MM.1S (cell line): ENCODE measurements around the gene TTLL9.

Experiments
- DNase-seq: peaks from one replicate; pipeline ENCODE4 v3.0.0-alpha.2; 2015
- H2AFZ ChIP-seq: fragments of 300-600 bp; sonication (generic); 2 replicates; pipeline ENCODE4 v1.6.0; 2016; ENCODE audit warnings: antibody characterized with exemption, low read length
- H3F3A ChIP-seq: fragments of 300-600 bp; sonication (generic); 2 replicates; pipeline ENCODE4 v1.6.1; 2016; ENCODE audit warnings: mild to moderate bottlenecking, antibody characterized with exemption, low read length, moderate library complexity, mixed read lengths; ENCODE audit not compliant: insufficient read depth
- H3K27ac ChIP-seq: fragments of 300-600 bp; sonication (generic); 2 replicates; pipeline ENCODE4 v1.5.1; 2016; ENCODE audit warnings: mild to moderate bottlenecking, low read length
- H3K27me3 ChIP-seq: fragments of 300-600 bp; sonication (generic); replicated peaks from 2 replicates; pipeline ENCODE4 v1.6.0; 2016; ENCODE audit warnings: low read length; ENCODE audit not compliant: insufficient read depth
- H3K36me3 ChIP-seq: fragments of 300-600 bp; sonication (generic); replicated peaks from 2 replicates; pipeline ENCODE4 v1.6.1; 2016; ENCODE audit warnings: mild to moderate bottlenecking, low read length, mixed read lengths; ENCODE audit not compliant: insufficient read depth
- H3K4me1 ChIP-seq: fragments of 300-600 bp; sonication (generic); 2 replicates; pipeline ENCODE4 v1.6.1; 2016; ENCODE audit warnings: low read length, mixed read lengths
- H3K4me2 ChIP-seq: fragments of 300-600 bp; sonication (generic); 2 replicates; pipeline ENCODE4 v1.6.0; 2016; ENCODE audit warnings: low read depth, low read length
- H3K4me3 ChIP-seq: fragments of 300-600 bp; sonication (generic); 2 replicates; pipeline ENCODE4 v1.5.1; 2016; ENCODE audit warnings: low read length, mixed read lengths
- H3K79me2 ChIP-seq: fragments of 300-600 bp; sonication (generic); 2 replicates; pipeline ENCODE4 v1.6.1; 2016; ENCODE audit warnings: mixed run types, low read length, mixed read lengths
- H3K9ac ChIP-seq: fragments of 300-600 bp; sonication (generic); 2 replicates; pipeline ENCODE4 v1.6.1; 2016; ENCODE audit warnings: low read length, mixed read lengths
- H3K9me2 ChIP-seq: fragments of 300-600 bp; sonication (generic); replicated peaks from 2 replicates; pipeline ENCODE4 v1.6.1; 2016; ENCODE audit warnings: mild to moderate bottlenecking, low read length, mixed read lengths; ENCODE audit not compliant: insufficient read depth
- H3K9me3 ChIP-seq: fragments of 300-600 bp; sonication (generic); replicated peaks from 2 replicates; pipeline ENCODE4 v1.6.1; 2016; ENCODE audit warnings: mild to moderate bottlenecking, low read length, mixed read lengths; ENCODE audit not compliant: insufficient read depth
- H4K20me1 ChIP-seq: fragments of 300-600 bp; sonication (generic); 2 replicates; pipeline ENCODE4 v1.6.1; 2016; ENCODE audit warnings: mild to moderate bottlenecking, low read length, moderate library complexity, mixed read lengths; ENCODE audit not compliant: insufficient read depth
- CTCF ChIP-seq: fragments of 300-600 bp; sonication (generic); IDR thresholded peaks from 2 replicates; pipeline ENCODE4 v1.5.1; 2016; ENCODE audit warnings: antibody characterized with exemption, low read length, mixed read lengths
- EZH2 ChIP-seq: fragments of 300-600 bp; sonication (generic); optimal IDR thresholded peaks from 2 replicates; pipeline ENCODE3; 2017; ENCODE audit warnings: low read depth, mild to moderate bottlenecking, antibody characterized with exemption, low read length, mixed read lengths
- EZH2phosphoT487 ChIP-seq: fragments of 300-600 bp; sonication (generic); IDR thresholded peaks from 2 replicates; pipeline ENCODE4 v1.6.1; 2018; ENCODE audit warnings: antibody characterized with exemption, low read length

TTLL9 gene

GRCh38 chr20:31968291-31969126, 98.1 kb downstream of the TTLL9 start:
- Histone ChIP-seq H3F3A (no peaks in the 10 kb centered on the region), H3K9ac (no peak overlapping the region), H3K36me3 (no peaks in the 10 kb centered on the region), H2AFZ (no peak overlapping the region), H3K27ac (no peak overlapping the region), H4K20me1 (no peaks in the 10 kb centered on the region), H3K4me3 (no peak overlapping the region), H3K79me2 (no peaks in the 10 kb centered on the region), H3K9me2 (no peaks in the 10 kb centered on the region), H3K4me2 (no peak overlapping the region), H3K4me1 (no peaks in the 10 kb centered on the region), H3K27me3 (peaks cover 87% of the 10 kb centered on the region), H3K9me3 (no peaks in the 10 kb centered on the region)
- DNase-seq = peak; percentile 71
- TF ChIP-seq CTCF (no peak), EZH2phosphoT487 (no peak), EZH2 (no peak)

- Histone ChIP-seq H3K4me2 (no peak overlapping the region), H3K9me2 (no peaks in the 10 kb centered on the region), H2AFZ (no peak overlapping the region), H3F3A (no peaks in the 10 kb centered on the region), H3K9ac (no peak overlapping the region), H3K27me3 (peaks cover 87% of the 10 kb centered on the region), H3K27ac (no peak overlapping the region), H3K4me1 (no peaks in the 10 kb centered on the region), H4K20me1 (no peaks in the 10 kb centered on the region), H3K36me3 (no peaks in the 10 kb centered on the region), H3K9me3 (no peaks in the 10 kb centered on the region), H3K79me2 (no peaks in the 10 kb centered on the region), H3K4me3 (no peak overlapping the region)
- TF ChIP-seq EZH2phosphoT487 (no peak), CTCF (no peak), EZH2 (no peak)
- no peak for DNase-seq
Measured at GRCh38 chr20:31969991-31970390, 99.6 kb downstream of the TTLL9 start.

GRCh38 chr20:31972471-31973021, 102.1 kb downstream of the TTLL9 start:
- no peaks in the 10 kb centered on the region for H3K4me1 ChIP-seq
- no peak overlapping the region for H2AFZ ChIP-seq
- H3K4me3 ChIP-seq = no peak overlapping the region
- no peaks in the 10 kb centered on the region for H3F3A ChIP-seq
- DNase-seq = no peak
- H3K4me2 ChIP-seq = no peak overlapping the region
- no peaks in the 10 kb centered on the region for H3K9me3 ChIP-seq
- no peak overlapping the region for H3K9ac ChIP-seq
- TF ChIP-seq CTCF (no peak), EZH2 (no peak), EZH2phosphoT487 (no peak)
- no peak overlapping the region for H3K27ac ChIP-seq
- no peaks in the 10 kb centered on the region for H3K79me2 ChIP-seq
- no peaks in the 10 kb centered on the region for H4K20me1 ChIP-seq
- H3K36me3 ChIP-seq = no peaks in the 10 kb centered on the region
- peaks cover 80% of the 10 kb centered on the region for H3K27me3 ChIP-seq
- no peaks in the 10 kb centered on the region for H3K9me2 ChIP-seq
